Keratinocyte (primary cell): ENCODE data around the gene SCFD2. TPM values are rescaled to one million over a fixed set of nuclear protein-coding genes. Genes with fewer than 3 reads are reported as not detected.

Experiments
- DNase-seq: peaks from one replicate; pipeline ENCODE4 v3.0.0-alpha.2; 2011; ENCODE audit warnings: low read depth, missing footprints, low spot score
- FAIRE-seq: peaks from 2 replicates; lab custom pipeline; 2011; peaks lifted over from hg19 to GRCh38; lab: Jason Lieb, UNC
- H2AFZ ChIP-seq: 2 replicates; pipeline ENCODE4 v1.6.0; 2012; ENCODE audit warnings: low read length, control low read depth, inconsistent platforms; ENCODE audit not compliant: control insufficient read depth
- H3K27ac ChIP-seq: 2 replicates; pipeline ENCODE4 v1.5.1; 2011; ENCODE audit warnings: low read length; ENCODE audit not compliant: control insufficient read depth, insufficient read depth
- H3K27me3 ChIP-seq: 3 replicates; pipeline ENCODE4 v1.6.0; 2011; ENCODE audit warnings: low read length; ENCODE audit not compliant: control insufficient read depth, insufficient read depth; ENCODE audit errors: extremely low read depth
- H3K36me3 ChIP-seq, 2 experiments: 2 replicates in 1 of 2; 3 replicates in 1 of 2; pipeline ENCODE4 v1.5.1; 2011; ENCODE audit warnings: low read length in 2 of 2, mild to moderate bottlenecking in 1 of 2; ENCODE audit not compliant: control insufficient read depth in 2 of 2, insufficient read depth in 2 of 2; ENCODE audit errors: extremely low read depth in 1 of 2
- H3K4me1 ChIP-seq: 3 replicates; pipeline ENCODE4 v1.5.1; 2011; ENCODE audit warnings: low read length; ENCODE audit not compliant: control insufficient read depth, insufficient read depth; ENCODE audit errors: extremely low read depth
- H3K4me2 ChIP-seq: 3 replicates; pipeline ENCODE4 v1.6.0; 2011; ENCODE audit warnings: low read depth, low read length; ENCODE audit not compliant: control insufficient read depth, insufficient read depth; ENCODE audit errors: extremely low read depth
- H3K4me3 ChIP-seq, 3 experiments: fragments of 200-600 bp in 1 of 3; sonication (generic) in 1 of 3; 2 replicates in 2 of 3; 3 replicates in 1 of 3; pipeline ENCODE4 v1.5.1; 2011 to 2016; ENCODE audit warnings: low read length in 3 of 3, mild to moderate bottlenecking in 3 of 3, control low read depth in 2 of 3, inconsistent platforms in 1 of 3, low read depth in 1 of 3, mixed read lengths in 1 of 3, mixed run types in 1 of 3, moderate library complexity in 1 of 3; ENCODE audit not compliant: control insufficient read depth in 2 of 3, insufficient read depth in 2 of 3; ENCODE audit errors: extremely low read depth in 1 of 3
- H3K79me2 ChIP-seq: 2 replicates; pipeline ENCODE4 v1.6.0; 2012; ENCODE audit warnings: low read length; ENCODE audit not compliant: control insufficient read depth, insufficient read depth
- H3K9ac ChIP-seq: 3 replicates; pipeline ENCODE4 v1.6.0; 2011; ENCODE audit warnings: low read length; ENCODE audit not compliant: control insufficient read depth, insufficient read depth; ENCODE audit errors: extremely low read depth
- H3K9me1 ChIP-seq: 3 replicates; pipeline ENCODE4 v1.6.0; 2011; ENCODE audit warnings: low read length; ENCODE audit not compliant: control insufficient read depth, insufficient read depth; ENCODE audit errors: extremely low read depth
- H3K9me3 ChIP-seq: 2 replicates; pipeline ENCODE4 v1.5.1; 2012; ENCODE audit warnings: low read depth, low read length; ENCODE audit not compliant: control insufficient read depth
- H4K20me1 ChIP-seq: 3 replicates; pipeline ENCODE4 v1.6.0; 2011; ENCODE audit warnings: low read length; ENCODE audit not compliant: control insufficient read depth, insufficient read depth; ENCODE audit errors: extremely low read depth
- EZH2 ChIP-seq: IDR thresholded peaks from one replicate; pipeline ENCODE4 v1.6.1; 2012; ENCODE audit warnings: inconsistent platforms, mild to moderate bottlenecking, low read length, moderate library complexity
- dilution Hi-C: fragments of 300-500 bp; cut with MboI; formaldehyde crosslinking; loops from one replicate; pipeline ENCODE4 v1.7.0; 2020; ENCODE audit warnings: low sequenced_read_pairs; ENCODE audit not compliant: extremely low pct_ligation_motif_present
- polyA plus RNA-seq, 5 experiments: library from polyadenylated mRNA; depleted of rRNA in 3 of 5; stranded (reverse) in 3 of 5; stranded (forward) in 1 of 5; unstranded in 1 of 5; fragments of >200 nt; gene quantifications; 1 replicate in 1 of 5; 2 replicates in 3 of 5; 3 replicates in 1 of 5; pipeline versions ENCODE4 v1.2.1 to v1.2.3, GENCODE V29; 2011 to 2012; ENCODE audit warnings: missing spikeins in 2 of 5, low read depth in 1 of 5, low replicate concordance in 1 of 5
- TF ChIP-seq, protein P1 (sequence below), 3 experiments: IDR thresholded peaks in 1 of 3; conservative IDR thresholded peaks in 1 of 3; optimal IDR thresholded peaks in 1 of 3; 2 replicates in 2 of 3; 3 replicates in 1 of 3; pipeline versions ENCODE3 to v1.5.1; 2011; ENCODE audit warnings: low read length in 3 of 3, mild to moderate bottlenecking in 3 of 3, moderate library complexity in 2 of 3, control low read depth in 1 of 3, inconsistent platforms in 1 of 3; ENCODE audit not compliant: insufficient read depth in 2 of 3; ENCODE audit errors: extremely low read depth in 1 of 3

SCFD2 gene
- polyA plus RNA-seq, 1 donor (not counting 4 experiments of a cell fraction or from before 2014, with no cell fraction given), result 13.9 TPM

- peaks cover 4% of the 10 kb centered on the region for H3K4me1 ChIP-seq
- no peaks in the 10 kb centered on the region for H3K9me1 ChIP-seq
- no peak for FAIRE-seq
- no peak overlapping the region for H2AFZ ChIP-seq
- dilution Hi-C loops, result no loop called here
- H3K9ac ChIP-seq, result no peak overlapping the region
- H3K27ac ChIP-seq, result no peak overlapping the region
- H4K20me1 ChIP-seq, result no peaks in the 10 kb centered on the region
- no peaks in the 10 kb centered on the region for H3K79me2 ChIP-seq
- no peak overlapping the region for H3K4me3 ChIP-seq
- no peaks in the 10 kb centered on the region for H3K36me3 ChIP-seq
- no peaks in the 10 kb centered on the region for H3K9me3 ChIP-seq
- TF ChIP-seq, protein P1, sequence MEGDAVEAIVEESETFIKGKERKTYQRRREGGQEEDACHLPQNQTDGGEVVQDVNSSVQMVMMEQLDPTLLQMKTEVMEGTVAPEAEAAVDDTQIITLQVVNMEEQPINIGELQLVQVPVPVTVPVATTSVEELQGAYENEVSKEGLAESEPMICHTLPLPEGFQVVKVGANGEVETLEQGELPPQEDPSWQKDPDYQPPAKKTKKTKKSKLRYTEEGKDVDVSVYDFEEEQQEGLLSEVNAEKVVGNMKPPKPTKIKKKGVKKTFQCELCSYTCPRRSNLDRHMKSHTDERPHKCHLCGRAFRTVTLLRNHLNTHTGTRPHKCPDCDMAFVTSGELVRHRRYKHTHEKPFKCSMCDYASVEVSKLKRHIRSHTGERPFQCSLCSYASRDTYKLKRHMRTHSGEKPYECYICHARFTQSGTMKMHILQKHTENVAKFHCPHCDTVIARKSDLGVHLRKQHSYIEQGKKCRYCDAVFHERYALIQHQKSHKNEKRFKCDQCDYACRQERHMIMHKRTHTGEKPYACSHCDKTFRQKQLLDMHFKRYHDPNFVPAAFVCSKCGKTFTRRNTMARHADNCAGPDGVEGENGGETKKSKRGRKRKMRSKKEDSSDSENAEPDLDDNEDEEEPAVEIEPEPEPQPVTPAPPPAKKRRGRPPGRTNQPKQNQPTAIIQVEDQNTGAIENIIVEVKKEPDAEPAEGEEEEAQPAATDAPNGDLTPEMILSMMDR (optimal IDR thresholded peaks at IDR 0.05 in 1 of 3, IDR thresholded peaks at IDR 0.05 in 1 of 3, conservative IDR thresholded peaks at IDR 0.05 in 1 of 3; ENCODE audit: extremely low read depth in 1 of 3, insufficient read depth in 2 of 3, low read length in 3 of 3), result no peak
- TF ChIP-seq EZH2, result no peak
- no peak overlapping the region for H3K4me2 ChIP-seq
- DNase-seq, result no peak
- no peaks in the 10 kb centered on the region for H3K27me3 ChIP-seq
Observed at GRCh38 chr4:53068755-53069330, 297.0 kb downstream of the SCFD2 start.

GRCh38 chr4:53067125-53067802, 298.6 kb downstream of the SCFD2 start:
- no peak overlapping the region for H3K4me3 ChIP-seq
- dilution Hi-C loops, result no loop called here
- no peak for TF ChIP-seq EZH2
- TF ChIP-seq, protein P1 (optimal IDR thresholded peaks at IDR 0.05 in 1 of 3, IDR thresholded peaks at IDR 0.05 in 1 of 3, conservative IDR thresholded peaks at IDR 0.05 in 1 of 3; ENCODE audit: extremely low read depth in 1 of 3, insufficient read depth in 2 of 3, low read length in 3 of 3), result no peak

More at GRCh38 chr4:53067125-53067802, 298.6 kb downstream of the SCFD2 start:
- FAIRE-seq (no peak), DNase-seq (no peak)
- no peak overlapping the region for H3K4me2 ChIP-seq
- no peaks in the 10 kb centered on the region for H3K9me3 ChIP-seq
- H2AFZ ChIP-seq, result no peak overlapping the region
- H3K27me3 ChIP-seq, result no peaks in the 10 kb centered on the region
- H3K9me1 ChIP-seq, result no peaks in the 10 kb centered on the region
- H3K27ac ChIP-seq, result no peak overlapping the region
- peaks cover 4% of the 10 kb centered on the region for H3K4me1 ChIP-seq
- no peaks in the 10 kb centered on the region for H4K20me1 ChIP-seq
- H3K9ac ChIP-seq, result no peak overlapping the region
- no peaks in the 10 kb centered on the region for H3K79me2 ChIP-seq
- H3K36me3 ChIP-seq, result no peaks in the 10 kb centered on the region
